Measurements from ENCODE around the gene ZBTB7A. TPM values are rescaled to one million over a fixed set of nuclear protein-coding genes. Genes with fewer than 3 reads are reported as not detected.

The ZBTB7A gene
- total RNA-seq, 2 experiments from 2014 or later = 46.6 TPM

- CTCF ChIA-PET = no interaction called here
Measured at GRCh38 chr19:4019578-4019977, 47.1 kb downstream of the ZBTB7A start.

DNA sequence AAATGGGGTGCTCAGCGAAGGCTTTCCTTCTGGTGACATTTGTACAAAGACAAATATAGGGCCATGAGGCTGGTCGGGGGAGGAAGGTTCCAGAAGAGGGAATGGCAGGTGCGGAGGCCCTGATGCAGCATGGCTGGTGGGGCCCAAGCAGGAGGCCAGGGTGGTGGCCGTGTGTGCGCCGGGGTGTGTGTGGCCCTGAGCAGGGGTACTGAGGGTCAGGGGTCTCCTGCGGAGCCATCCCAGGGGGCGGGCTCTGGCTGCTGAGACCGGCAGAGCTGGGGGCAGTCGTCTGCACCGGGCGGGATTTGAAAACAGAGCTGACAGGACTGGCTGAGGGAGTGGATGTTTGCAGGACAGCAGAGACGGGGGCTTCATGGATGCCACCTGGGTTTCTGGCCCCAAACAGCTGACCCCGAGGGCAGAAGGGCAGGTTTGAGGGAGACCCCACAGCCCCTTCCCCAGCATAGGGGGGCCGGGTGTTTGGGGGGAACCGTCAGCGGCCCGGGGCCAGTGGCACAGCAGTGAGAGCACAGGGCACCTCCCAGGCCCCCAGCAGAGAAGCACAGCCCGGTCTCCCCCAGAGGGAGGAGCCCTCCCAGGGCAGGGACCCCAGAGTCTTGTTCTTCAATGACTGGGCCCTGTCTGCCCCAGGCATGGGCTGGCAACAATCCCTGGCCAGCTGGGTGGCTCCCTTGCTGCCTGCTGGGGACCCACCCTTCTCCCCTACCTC is 47.8 kb downstream of the ZBTB7A start:
- ATAC-seq = no peak
- Mint-ChIP-seq H3K4me3 (no peak overlapping the region), H3K36me3 (ENCODE audit: low read depth) (peaks cover 6% of the 10 kb centered on the region), H3K27me3 (no peaks in the 10 kb centered on the region), H3K4me1 (ENCODE audit: low read depth) (no peaks in the 10 kb centered on the region), H3K27ac (no peak overlapping the region), H3K9me3 (no peaks in the 10 kb centered on the region)
- TF ChIP-seq CTCF (IDR thresholded peaks at IDR 0.05) = no peak
- ChIA-PET POLR2A (interaction anchor here (1.4 kb wide), 1 partner anchor 11 kb away, joined by 4 read pairs; the partner anchor contains the start of gene PIAS4), CTCF (no interaction called here)
- intact Hi-C loops (cut with micrococcal nuclease) = no loop called here
- no peak for DNase-seq

More at GRCh38 chr19:4019578-4019977, 47.1 kb downstream of the ZBTB7A start:
- intact Hi-C loops (cut with micrococcal nuclease) = no loop called here
- no peaks in the 10 kb centered on the region for H3K27me3 Mint-ChIP-seq
- no peaks in the 10 kb centered on the region for H3K4me1 Mint-ChIP-seq (ENCODE audit: low read depth)
- H3K36me3 Mint-ChIP-seq (ENCODE audit: low read depth) = peaks cover 6% of the 10 kb centered on the region
- DNase-seq = no peak
- TF ChIP-seq CTCF (IDR thresholded peaks at IDR 0.05) = no peak
- POLR2A ChIA-PET = interaction anchor here (1.4 kb wide), 1 partner anchor 12 kb away, joined by 4 read pairs; the partner anchor contains the start of gene PIAS4
- ATAC-seq = no peak
- no peak overlapping the region for H3K4me3 Mint-ChIP-seq
- H3K9me3 Mint-ChIP-seq = no peaks in the 10 kb centered on the region
- H3K27ac Mint-ChIP-seq = no peak overlapping the region

- ATAC-seq = no peak
- Mint-ChIP-seq H3K9me3 (no peaks in the 10 kb centered on the region), H3K36me3 (ENCODE audit: low read depth) (peaks cover 6% of the 10 kb centered on the region), H3K4me1 (ENCODE audit: low read depth) (no peaks in the 10 kb centered on the region), H3K27ac (no peak overlapping the region), H3K27me3 (no peaks in the 10 kb centered on the region), H3K4me3 (no peak overlapping the region)
- ChIA-PET POLR2A (no interaction called here), CTCF (no interaction called here)
- DNase-seq = no peak
- TF ChIP-seq CTCF (IDR thresholded peaks at IDR 0.05) = no peak
- intact Hi-C loops (cut with micrococcal nuclease) = no loop called here
Measured at GRCh38 chr19:4018140-4018613, 48.5 kb downstream of the ZBTB7A start.

DNA sequence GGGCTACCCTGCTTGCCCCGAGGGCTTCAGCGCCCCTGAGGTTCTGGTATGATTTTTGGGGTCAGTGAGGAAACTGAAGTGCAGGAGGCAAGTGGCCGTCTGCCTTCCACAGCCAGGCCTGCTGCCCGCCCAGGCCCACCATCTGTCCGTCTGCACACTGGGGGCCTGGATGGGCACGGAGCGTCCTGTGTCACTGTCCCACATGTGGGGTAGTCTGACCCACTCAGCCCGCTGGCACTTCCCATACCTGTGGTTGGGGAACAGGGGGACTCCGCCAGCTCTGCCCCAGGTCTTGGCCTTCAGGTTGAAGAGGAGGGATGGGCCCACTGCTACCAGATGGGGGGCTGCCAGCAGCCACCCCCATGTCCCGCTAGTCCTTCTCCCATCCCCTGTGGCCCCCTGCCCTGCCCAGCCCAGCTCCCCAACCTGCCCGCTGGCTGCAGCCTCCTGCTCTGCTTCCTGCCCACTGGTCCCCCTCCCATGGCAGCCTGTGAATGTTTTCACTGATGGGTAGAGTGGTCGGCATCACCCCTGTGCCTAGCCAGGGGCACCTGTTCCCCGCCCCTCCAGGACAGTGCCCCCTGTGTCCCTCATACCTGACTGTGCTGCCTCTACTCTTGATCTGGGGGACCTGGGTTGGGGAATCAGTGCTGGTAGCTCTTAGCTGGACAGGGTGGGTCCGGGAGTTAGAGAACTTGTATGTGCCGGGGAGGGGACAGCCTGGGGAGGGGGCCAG is 49.6 kb downstream of the ZBTB7A start:
- intact Hi-C loops (cut with micrococcal nuclease) = no loop called here
- DNase-seq (no peak), ATAC-seq (no peak)
- H3K27me3 Mint-ChIP-seq = no peaks in the 10 kb centered on the region
- H3K4me1 Mint-ChIP-seq (ENCODE audit: low read depth) = peaks cover 5% of the 10 kb centered on the region
- POLR2A ChIA-PET = no interaction called here
- no peak for TF ChIP-seq CTCF (IDR thresholded peaks at IDR 0.05)
- CTCF ChIA-PET = no interaction called here
- H3K4me3 Mint-ChIP-seq = no peak overlapping the region
- no peaks in the 10 kb centered on the region for H3K9me3 Mint-ChIP-seq
- H3K36me3 Mint-ChIP-seq (ENCODE audit: low read depth) = peaks cover 5% of the 10 kb centered on the region
- no peak overlapping the region for H3K27ac Mint-ChIP-seq

DNA sequence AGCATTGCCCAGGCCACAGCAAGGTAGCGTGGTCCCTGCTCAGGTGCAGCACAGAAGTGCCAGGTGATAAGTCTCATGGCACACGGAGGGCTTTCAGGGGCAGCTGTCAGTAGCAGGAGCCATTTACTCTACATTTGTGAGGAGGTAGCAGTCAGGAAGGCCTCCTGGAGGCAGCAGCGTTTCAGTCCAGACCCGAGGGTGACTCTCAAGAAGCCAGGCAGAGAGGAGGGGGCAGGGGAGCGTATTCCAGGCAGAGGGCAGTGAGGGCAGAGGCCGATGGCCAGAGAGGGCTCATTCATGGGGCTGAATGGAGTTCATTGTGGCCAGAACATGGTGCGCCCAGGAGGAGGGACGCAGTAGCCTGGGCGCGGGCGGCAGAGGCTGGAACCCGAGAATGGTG is 50.2 kb downstream of the ZBTB7A start:
- CTCF ChIA-PET = no interaction called here
- no peak overlapping the region for H3K4me3 Mint-ChIP-seq
- POLR2A ChIA-PET = no interaction called here

More for the DNA sequence above, 50.2 kb downstream of the ZBTB7A start:
- intact Hi-C loops (cut with micrococcal nuclease) = no loop called here
- Mint-ChIP-seq H3K9me3 (no peaks in the 10 kb centered on the region), H3K27me3 (no peaks in the 10 kb centered on the region), H3K4me1 (ENCODE audit: low read depth) (peaks cover 5% of the 10 kb centered on the region), H3K27ac (no peak overlapping the region), H3K36me3 (ENCODE audit: low read depth) (peaks cover 3% of the 10 kb centered on the region)
- no peak for DNase-seq
- TF ChIP-seq CTCF (IDR thresholded peaks at IDR 0.05) = no peak
- ATAC-seq = no peak

All from activated CD8-positive, alpha-beta T cell treated with anti-CD3 and anti-CD28 coated beads for 36 hours (primary cell).